K562 (cell line): ENCODE data around the gene PLSCR5. TPM values are rescaled to one million over a fixed set of nuclear protein-coding genes. Genes with fewer than 3 reads are reported as not detected.
A peak's percentile ranks its signal among the peaks of the same experiment; 100 is the strongest.

Source experiments
- ATF1 ChIP-seq, 2 experiments: fragments of 450-650 bp in 1 of 2; IDR thresholded peaks; 2 replicates each; pipeline ENCODE4 v1.6.1; 2016; ENCODE audit warnings: missing compliant biosample characterization in 1 of 2, missing genetic modification characterization in 1 of 2
- DNMT1 ChIP-seq: fragments of 450-650 bp; IDR thresholded peaks from 2 replicates; pipeline ENCODE4 v1.6.1; 2016; ENCODE audit warnings: antibody characterized with exemption, mild to moderate bottlenecking
- ETS2 ChIP-seq: IDR thresholded peaks from 2 replicates; pipeline ENCODE4 v1.6.1; 2016; ENCODE audit warnings: borderline replicate concordance, missing genetic modification characterization, mild to moderate bottlenecking, moderate library complexity, missing compliant biosample characterization; ENCODE audit not compliant: poor library complexity, severe bottlenecking
- FUS ChIP-seq: fragments of 200-400 bp; formaldehyde crosslinking; optimal IDR thresholded peaks from 2 replicates; pipeline ENCODE3; 2017; ENCODE audit warnings: low read depth, low read length
- HNRNPLL ChIP-seq: fragments of 200-400 bp; formaldehyde crosslinking; IDR thresholded peaks from 2 replicates; pipeline ENCODE4 v1.6.1; 2017; ENCODE audit warnings: low read length, low read depth, mild to moderate bottlenecking; ENCODE audit not compliant: poor library complexity, severe bottlenecking
- MIER1 ChIP-seq: fragments of 450-650 bp; IDR thresholded peaks from 2 replicates; pipeline ENCODE4 v1.6.1; 2016; ENCODE audit warnings: antibody characterized with exemption, mild to moderate bottlenecking, low read depth
- NCOA2 ChIP-seq, 2 experiments: fragments of 450-650 bp; IDR thresholded peaks; 2 replicates each; pipeline ENCODE4 v1.6.1; 2018; ENCODE audit warnings: mild to moderate bottlenecking in 2 of 2, moderate library complexity in 1 of 2; ENCODE audit not compliant: partially characterized antibody in 2 of 2
- ZNF165 ChIP-seq: fragments of 250-450 bp; sonication (Bioruptor Pico); IDR thresholded peaks from 2 replicates; pipeline ENCODE4 v1.4.0; 2020; ENCODE audit warnings: borderline replicate concordance
- ZNF695 ChIP-seq: fragments of 450-650 bp; formaldehyde crosslinking; IDR thresholded peaks from 2 replicates; pipeline ENCODE4 v1.4.0; 2020; ENCODE audit warnings: mild to moderate bottlenecking, moderate library complexity
- polyA plus RNA-seq, 8 experiments: library from polyadenylated mRNA; depleted of rRNA in 4 of 8; stranded (reverse) in 5 of 8; unstranded in 3 of 8; fragments of >200 nt; fragmentation: Nextera tagmentation in 2 of 8; fragmentation: Illumina TruSeq in 1 of 8; extraction: Ambion mirVana in 2 of 8; extraction: Trizol in 1 of 8; gene quantifications; 2 replicates each; pipeline versions ENCODE4 v1.2.1 to v1.2.3, GENCODE V29; 2011 to 2014; ENCODE audit warnings: inconsistent platforms in 1 of 8, missing spikeins in 1 of 8
- total RNA-seq, 7 experiments: library from RNA; depleted of rRNA in 6 of 7; stranded (reverse); fragments of >200 nt in 6 of 7; fragmentation: Illumina TruSeq in 2 of 7; extraction: Trizol in 2 of 7; gene quantifications; 2 replicates each; pipeline versions ENCODE4 v1.2.1 to v1.2.3, GENCODE V29; 2011 to 2021; ENCODE audit warnings: low replicate concordance in 1 of 7
- TF ChIP-seq, protein P1 (sequence below): fragments of 450-650 bp; IDR thresholded peaks from 2 replicates; pipeline ENCODE4 v1.6.1; 2016; ENCODE audit warnings: low read depth, mild to moderate bottlenecking, moderate library complexity
- TF ChIP-seq, protein P2 (sequence below): fragments of 450-650 bp; formaldehyde crosslinking; IDR thresholded peaks from 2 replicates; pipeline ENCODE4 v1.4.0; 2022; ENCODE audit warnings: mild to moderate bottlenecking, moderate library complexity
- TF ChIP-seq, protein P3 (sequence below): sonication (generic); formaldehyde crosslinking; IDR thresholded peaks from 2 replicates; pipeline ENCODE4 v1.5.0; 2020; ENCODE audit warnings: missing genetic modification reagents
- TF ChIP-seq, protein P4 (sequence below): sonication (generic); formaldehyde crosslinking; IDR thresholded peaks from 2 replicates; pipeline ENCODE4 v1.8.0; 2022; ENCODE audit warnings: mild to moderate bottlenecking, missing genetic modification reagents
- TF ChIP-seq, protein P5 (sequence below): fragments of 450-650 bp; IDR thresholded peaks from 2 replicates; pipeline ENCODE4 v1.6.1; 2016; ENCODE audit warnings: mild to moderate bottlenecking
- TF ChIP-seq, protein P6 (sequence below): fragments of 450-650 bp; IDR thresholded peaks from 2 replicates; pipeline ENCODE4 v1.7.0; 2016; ENCODE audit warnings: borderline replicate concordance

The PLSCR5 gene
- total and polyA plus RNA-seq, 9 of the 15 experiments (the other 6 are each of a cell fraction or from before 2014, with no cell fraction given), result not detected

DNA sequence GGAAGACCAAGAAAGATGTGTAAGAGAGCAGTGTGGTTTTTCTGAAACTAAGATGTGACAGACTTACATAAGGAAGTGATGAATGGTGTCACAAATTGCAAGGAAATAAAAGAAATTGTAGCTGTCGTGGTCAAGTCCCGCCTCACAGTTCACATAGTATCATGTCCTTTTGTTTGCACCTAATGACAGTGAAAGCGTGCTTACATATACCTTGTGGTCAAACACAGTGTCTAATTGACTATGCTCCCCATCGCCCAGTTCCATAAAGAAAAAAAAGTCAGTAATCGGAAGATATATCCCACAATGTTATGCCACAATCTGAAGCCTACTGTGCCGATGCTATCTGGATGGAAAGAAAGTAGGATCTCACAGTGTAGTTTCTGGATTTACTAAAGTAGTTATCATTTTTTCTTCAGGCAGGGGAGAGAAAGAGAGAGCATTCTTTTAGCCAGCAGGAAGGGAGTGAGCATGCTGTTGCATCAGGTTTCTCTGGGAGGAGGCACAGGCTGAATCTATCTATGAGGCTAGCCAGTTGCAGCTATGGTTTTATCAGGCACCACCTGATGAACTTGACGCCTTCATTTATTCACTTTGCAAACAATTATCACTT is 50.9 kb downstream of the PLSCR5 start (continued):
- TF ChIP-seq ATF1 (CRISPR knock-in tag; IDR thresholded peaks at IDR 0.05) (no peak), ATF1 (tag; IDR thresholded peaks at IDR 0.05) (peak; percentile 31; the same call in 1 of the 2 replicates), FUS (no peak), MIER1 (no peak), ZNF695 (CRISPR knock-in tag) (no peak), DNMT1 (no peak), HNRNPLL (no peak), ETS2 (tag) (no peak), NCOA2 (IDR thresholded peaks at IDR 0.05; ENCODE audit: partially characterized antibody in 2 of 2) (no peak), ZNF165 (CRISPR knock-in tag) (no peak)
- TF ChIP-seq, protein P1, sequence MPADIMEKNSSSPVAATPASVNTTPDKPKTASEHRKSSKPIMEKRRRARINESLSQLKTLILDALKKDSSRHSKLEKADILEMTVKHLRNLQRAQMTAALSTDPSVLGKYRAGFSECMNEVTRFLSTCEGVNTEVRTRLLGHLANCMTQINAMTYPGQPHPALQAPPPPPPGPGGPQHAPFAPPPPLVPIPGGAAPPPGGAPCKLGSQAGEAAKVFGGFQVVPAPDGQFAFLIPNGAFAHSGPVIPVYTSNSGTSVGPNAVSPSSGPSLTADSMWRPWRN, result no peak
- TF ChIP-seq, protein P2, sequence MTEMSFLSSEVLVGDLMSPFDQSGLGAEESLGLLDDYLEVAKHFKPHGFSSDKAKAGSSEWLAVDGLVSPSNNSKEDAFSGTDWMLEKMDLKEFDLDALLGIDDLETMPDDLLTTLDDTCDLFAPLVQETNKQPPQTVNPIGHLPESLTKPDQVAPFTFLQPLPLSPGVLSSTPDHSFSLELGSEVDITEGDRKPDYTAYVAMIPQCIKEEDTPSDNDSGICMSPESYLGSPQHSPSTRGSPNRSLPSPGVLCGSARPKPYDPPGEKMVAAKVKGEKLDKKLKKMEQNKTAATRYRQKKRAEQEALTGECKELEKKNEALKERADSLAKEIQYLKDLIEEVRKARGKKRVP, result peak; percentile 95
- TF ChIP-seq, protein P3, sequence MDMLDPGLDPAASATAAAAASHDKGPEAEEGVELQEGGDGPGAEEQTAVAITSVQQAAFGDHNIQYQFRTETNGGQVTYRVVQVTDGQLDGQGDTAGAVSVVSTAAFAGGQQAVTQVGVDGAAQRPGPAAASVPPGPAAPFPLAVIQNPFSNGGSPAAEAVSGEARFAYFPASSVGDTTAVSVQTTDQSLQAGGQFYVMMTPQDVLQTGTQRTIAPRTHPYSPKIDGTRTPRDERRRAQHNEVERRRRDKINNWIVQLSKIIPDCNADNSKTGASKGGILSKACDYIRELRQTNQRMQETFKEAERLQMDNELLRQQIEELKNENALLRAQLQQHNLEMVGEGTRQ, result no peak
- TF ChIP-seq, protein P4, sequence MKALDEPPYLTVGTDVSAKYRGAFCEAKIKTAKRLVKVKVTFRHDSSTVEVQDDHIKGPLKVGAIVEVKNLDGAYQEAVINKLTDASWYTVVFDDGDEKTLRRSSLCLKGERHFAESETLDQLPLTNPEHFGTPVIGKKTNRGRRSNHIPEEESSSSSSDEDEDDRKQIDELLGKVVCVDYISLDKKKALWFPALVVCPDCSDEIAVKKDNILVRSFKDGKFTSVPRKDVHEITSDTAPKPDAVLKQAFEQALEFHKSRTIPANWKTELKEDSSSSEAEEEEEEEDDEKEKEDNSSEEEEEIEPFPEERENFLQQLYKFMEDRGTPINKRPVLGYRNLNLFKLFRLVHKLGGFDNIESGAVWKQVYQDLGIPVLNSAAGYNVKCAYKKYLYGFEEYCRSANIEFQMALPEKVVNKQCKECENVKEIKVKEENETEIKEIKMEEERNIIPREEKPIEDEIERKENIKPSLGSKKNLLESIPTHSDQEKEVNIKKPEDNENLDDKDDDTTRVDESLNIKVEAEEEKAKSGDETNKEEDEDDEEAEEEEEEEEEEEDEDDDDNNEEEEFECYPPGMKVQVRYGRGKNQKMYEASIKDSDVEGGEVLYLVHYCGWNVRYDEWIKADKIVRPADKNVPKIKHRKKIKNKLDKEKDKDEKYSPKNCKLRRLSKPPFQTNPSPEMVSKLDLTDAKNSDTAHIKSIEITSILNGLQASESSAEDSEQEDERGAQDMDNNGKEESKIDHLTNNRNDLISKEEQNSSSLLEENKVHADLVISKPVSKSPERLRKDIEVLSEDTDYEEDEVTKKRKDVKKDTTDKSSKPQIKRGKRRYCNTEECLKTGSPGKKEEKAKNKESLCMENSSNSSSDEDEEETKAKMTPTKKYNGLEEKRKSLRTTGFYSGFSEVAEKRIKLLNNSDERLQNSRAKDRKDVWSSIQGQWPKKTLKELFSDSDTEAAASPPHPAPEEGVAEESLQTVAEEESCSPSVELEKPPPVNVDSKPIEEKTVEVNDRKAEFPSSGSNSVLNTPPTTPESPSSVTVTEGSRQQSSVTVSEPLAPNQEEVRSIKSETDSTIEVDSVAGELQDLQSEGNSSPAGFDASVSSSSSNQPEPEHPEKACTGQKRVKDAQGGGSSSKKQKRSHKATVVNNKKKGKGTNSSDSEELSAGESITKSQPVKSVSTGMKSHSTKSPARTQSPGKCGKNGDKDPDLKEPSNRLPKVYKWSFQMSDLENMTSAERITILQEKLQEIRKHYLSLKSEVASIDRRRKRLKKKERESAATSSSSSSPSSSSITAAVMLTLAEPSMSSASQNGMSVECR (CRISPR knock-in tag), result no peak
- TF ChIP-seq, protein P5, sequence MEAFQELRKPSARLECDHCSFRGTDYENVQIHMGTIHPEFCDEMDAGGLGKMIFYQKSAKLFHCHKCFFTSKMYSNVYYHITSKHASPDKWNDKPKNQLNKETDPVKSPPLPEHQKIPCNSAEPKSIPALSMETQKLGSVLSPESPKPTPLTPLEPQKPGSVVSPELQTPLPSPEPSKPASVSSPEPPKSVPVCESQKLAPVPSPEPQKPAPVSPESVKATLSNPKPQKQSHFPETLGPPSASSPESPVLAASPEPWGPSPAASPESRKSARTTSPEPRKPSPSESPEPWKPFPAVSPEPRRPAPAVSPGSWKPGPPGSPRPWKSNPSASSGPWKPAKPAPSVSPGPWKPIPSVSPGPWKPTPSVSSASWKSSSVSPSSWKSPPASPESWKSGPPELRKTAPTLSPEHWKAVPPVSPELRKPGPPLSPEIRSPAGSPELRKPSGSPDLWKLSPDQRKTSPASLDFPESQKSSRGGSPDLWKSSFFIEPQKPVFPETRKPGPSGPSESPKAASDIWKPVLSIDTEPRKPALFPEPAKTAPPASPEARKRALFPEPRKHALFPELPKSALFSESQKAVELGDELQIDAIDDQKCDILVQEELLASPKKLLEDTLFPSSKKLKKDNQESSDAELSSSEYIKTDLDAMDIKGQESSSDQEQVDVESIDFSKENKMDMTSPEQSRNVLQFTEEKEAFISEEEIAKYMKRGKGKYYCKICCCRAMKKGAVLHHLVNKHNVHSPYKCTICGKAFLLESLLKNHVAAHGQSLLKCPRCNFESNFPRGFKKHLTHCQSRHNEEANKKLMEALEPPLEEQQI, result 0 out of 2 replicates have a peak, but pooled peaks have one; percentile 14
- TF ChIP-seq, protein P6, sequence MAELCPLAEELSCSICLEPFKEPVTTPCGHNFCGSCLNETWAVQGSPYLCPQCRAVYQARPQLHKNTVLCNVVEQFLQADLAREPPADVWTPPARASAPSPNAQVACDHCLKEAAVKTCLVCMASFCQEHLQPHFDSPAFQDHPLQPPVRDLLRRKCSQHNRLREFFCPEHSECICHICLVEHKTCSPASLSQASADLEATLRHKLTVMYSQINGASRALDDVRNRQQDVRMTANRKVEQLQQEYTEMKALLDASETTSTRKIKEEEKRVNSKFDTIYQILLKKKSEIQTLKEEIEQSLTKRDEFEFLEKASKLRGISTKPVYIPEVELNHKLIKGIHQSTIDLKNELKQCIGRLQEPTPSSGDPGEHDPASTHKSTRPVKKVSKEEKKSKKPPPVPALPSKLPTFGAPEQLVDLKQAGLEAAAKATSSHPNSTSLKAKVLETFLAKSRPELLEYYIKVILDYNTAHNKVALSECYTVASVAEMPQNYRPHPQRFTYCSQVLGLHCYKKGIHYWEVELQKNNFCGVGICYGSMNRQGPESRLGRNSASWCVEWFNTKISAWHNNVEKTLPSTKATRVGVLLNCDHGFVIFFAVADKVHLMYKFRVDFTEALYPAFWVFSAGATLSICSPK, result no peak
